H7 (cell line): ENCODE data around the gene WDR55. TPM values are rescaled to one million over a fixed set of nuclear protein-coding genes. Genes with fewer than 3 reads are reported as not detected.
A peak's percentile ranks its signal among the peaks of the same experiment; 100 is the strongest.
"Not testable (repeated sequence)": the region's sequence is repeated elsewhere in the genome, so short reads cannot be mapped to it uniquely, and the experiment has no call there.

Experiments used
- DNase-seq: peaks from one replicate; pipeline ENCODE4 v3.0.0; 2012
- H3K27me3 ChIP-seq: 2 replicates; pipeline ENCODE4 v1.6.0; 2011; ENCODE audit warnings: mild to moderate bottlenecking, low read length; ENCODE audit not compliant: control insufficient read depth, insufficient read depth
- H3K36me3 ChIP-seq: replicated peaks from 2 replicates; pipeline ENCODE4 v1.5.1; 2011; ENCODE audit warnings: low read length; ENCODE audit not compliant: control insufficient read depth, insufficient read depth
- H3K4me3 ChIP-seq: 2 replicates; pipeline ENCODE4 v1.5.1; 2011; ENCODE audit warnings: low read depth, mild to moderate bottlenecking, control low read depth, low read length, moderate library complexity; ENCODE audit not compliant: insufficient read depth
- total RNA-seq: library from RNA; depleted of rRNA; stranded (reverse); fragments of >200 nt; shearing (Covaris generic); gene quantifications from 2 replicates; pipeline ENCODE4 v1.2.3, GENCODE V29; 2014; rRNA removed

The WDR55 gene
- total RNA-seq, 1 experiment from 2014 or later: 15.7 TPM

DNA sequence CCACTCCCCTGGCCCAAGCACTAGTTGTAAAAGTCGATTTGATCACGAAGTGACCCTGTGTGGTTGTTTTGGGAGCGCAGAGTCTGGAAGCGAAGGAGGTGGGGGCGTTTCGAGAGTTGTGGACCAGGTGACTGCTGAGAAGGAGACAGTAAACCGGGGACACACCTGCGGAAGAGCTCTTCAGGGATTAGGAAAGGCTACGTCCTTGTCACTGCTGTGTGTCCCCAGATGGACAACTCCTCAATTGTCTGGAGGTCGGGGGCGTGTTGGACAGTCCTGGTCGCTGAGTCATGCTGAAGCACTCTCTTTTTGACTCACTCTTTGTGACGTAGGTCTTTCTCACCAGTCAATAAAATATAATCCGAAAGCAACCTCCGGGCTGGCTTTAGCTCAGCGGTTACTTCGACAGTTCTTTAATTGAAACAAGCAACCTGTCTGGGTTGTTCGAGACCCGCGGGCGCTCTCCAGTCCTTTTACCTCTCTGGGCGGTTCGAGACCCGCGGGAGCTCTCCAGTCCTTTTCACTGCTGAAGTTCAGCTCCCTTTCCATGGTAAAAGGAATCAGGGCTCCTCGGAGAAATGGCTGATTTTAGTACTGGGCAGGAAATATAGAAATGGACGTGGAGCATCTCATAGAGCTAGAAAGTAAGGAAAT, 46.3 kb downstream of the WDR55 start:
- H3K27me3 ChIP-seq: no peaks in the 10 kb centered on the region
- DNase-seq: peak; percentile 59
- H3K36me3 ChIP-seq: no peaks in the 10 kb centered on the region
- peak overlapping the region; percentile 74 for H3K4me3 ChIP-seq

DNA sequence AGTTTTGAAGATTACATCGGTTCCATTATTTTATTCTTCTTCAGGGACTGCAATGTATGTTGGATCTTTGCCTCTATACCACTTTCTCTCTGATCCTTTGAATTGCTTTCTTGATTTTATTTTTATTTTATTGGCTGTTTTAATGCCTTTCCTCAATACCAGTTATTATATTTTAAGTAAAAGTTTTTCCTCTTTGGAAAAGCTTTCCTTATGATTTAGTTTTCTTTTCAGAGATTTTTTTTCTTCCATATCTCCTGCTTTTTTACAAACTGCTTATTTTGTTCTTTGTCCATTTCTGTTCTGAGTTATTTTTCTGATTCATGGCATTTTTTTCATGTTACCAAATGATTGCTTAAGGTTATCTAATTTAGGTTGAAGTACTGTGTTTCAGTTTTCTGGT, 47.1 kb downstream of the WDR55 start:
- no peak overlapping the region for H3K4me3 ChIP-seq
- H3K27me3 ChIP-seq: no peaks in the 10 kb centered on the region
- no peak for DNase-seq
- no peaks in the 10 kb centered on the region for H3K36me3 ChIP-seq

DNA sequence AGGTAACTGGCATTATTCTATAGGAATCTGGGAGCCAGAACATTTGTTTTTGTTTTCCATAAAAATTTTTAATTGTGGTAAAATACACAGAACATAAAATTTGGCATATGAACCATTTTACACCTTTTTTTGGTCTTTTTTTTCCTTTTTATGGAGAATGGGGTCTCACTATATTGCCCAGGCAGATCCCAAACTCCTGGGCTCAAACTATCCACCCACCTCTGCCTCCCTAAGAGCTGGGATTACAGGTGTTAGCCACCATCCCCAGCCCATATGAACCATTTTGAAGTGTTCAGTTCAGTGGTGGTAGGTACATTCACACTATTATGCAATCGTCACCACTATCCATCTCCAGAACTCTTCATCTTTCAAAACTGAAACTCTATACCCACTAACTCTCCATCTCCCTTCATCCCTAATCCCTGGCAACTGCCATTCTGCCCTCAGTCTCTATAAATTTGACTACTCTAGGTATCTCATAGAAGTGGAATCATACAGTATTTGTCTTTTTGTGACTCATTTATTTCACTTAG, 48.9 kb downstream of the WDR55 start:
- Histone ChIP-seq H3K36me3 (no peaks in the 10 kb centered on the region), H3K4me3 (no peak overlapping the region), H3K27me3 (no peaks in the 10 kb centered on the region)
- no peak for DNase-seq

DNA sequence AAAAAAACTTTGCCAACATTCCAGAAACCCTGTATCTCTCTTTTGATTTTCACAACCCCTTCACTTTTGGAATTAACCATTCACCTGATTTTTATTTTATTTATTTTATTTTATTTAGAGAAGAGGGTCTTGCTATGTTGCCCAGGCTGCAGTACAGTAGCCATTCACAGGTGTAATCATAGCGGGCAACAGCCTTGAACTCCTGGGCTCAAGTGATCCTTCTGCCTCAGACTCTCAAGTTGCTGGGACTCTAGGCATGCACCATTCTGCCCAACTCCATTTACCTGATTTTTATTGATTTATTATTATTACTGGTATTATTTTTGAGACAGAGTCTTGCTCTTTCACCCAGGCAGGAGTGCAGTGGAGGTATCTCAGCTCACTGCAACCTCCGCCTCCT, 51.5 kb downstream of the WDR55 start:
- not testable (repeated sequence) for DNase-seq, H3K4me3 ChIP-seq, H3K27me3 ChIP-seq, H3K36me3 ChIP-seq

DNA sequence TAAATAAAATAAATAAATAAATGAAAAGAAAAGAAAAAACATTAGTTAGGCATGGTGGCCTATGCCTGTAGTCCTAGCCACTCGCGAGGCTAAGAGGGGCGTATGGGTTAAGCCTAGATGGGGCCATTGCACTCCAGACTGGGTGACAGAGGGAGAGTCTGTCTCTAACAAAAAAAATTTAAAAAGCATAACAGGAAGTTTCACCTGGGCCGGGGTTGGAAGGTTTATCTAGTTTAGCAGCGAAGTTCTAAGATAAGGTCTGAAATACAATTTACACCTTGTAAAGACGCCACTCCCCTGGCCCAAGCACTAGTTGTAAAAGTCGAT, 53.5 kb downstream of the WDR55 start:
- no peak overlapping the region for H3K4me3 ChIP-seq
- DNase-seq: no peak
- no peaks in the 10 kb centered on the region for H3K36me3 ChIP-seq
- H3K27me3 ChIP-seq: no peaks in the 10 kb centered on the region

DNA sequence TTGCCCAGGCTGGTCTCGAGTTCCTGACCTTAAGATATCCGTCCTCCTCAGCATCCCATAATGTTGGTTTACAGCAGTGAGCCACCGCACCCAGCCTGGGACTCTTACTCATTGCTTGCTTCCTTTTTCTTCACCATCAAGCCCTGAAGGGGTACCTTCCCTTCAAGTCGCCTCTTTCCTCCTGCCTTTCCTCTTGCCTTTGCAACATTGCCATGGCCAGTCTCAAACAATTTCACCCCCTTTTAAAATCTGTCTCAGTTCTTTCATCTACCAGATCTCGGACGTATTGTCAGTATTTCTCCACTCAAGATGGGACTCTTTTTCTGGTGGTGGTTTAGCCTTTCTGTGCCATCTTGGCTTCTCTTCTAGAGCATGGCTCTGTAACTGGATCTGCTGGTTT, 56.0 kb downstream of the WDR55 start:
- not testable (repeated sequence) for H3K27me3 ChIP-seq, H3K36me3 ChIP-seq, DNase-seq, H3K4me3 ChIP-seq

DNA sequence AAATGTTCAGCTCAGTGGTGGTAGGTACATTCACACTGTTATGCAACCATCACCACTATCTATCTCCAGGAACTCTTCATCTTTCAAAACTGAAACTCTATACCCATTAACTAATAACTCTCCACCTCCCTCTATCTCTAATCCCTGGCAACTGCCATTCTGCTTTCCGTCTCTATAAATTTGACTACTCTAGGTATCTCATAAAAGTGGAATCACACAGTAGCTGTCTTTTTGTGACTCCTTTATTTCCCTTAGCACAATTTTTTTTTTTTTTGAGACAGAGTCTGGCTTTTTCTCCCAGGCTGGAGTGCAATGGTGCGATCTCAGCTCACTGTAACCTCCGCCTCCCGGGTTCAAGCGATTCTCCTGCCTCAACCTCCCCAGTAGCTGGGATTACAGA, 56.7 kb downstream of the WDR55 start:
- DNase-seq, H3K4me3 ChIP-seq, H3K27me3 ChIP-seq, H3K36me3 ChIP-seq: not testable (repeated sequence)

Other genes with a start within 250 kb of the WDR55 start
- gene EIF4EBP3, start 117.2 kb upstream of the WDR55 start, total RNA-seq: 0.28 and 2.2 TPM in 2 replicates
- 26.7 and 36.4 TPM in 2 replicates for gene SRA1, start 107.4 kb upstream of the WDR55 start, total RNA-seq
- 9.2 and 24.0 TPM in 2 replicates for gene APBB3, start 100.3 kb upstream of the WDR55 start, total RNA-seq
- 22.6 and 31.7 TPM in 2 replicates for gene SLC35A4, start 100.1 kb upstream of the WDR55 start, total RNA-seq
- 0.21 TPM in 1 of 2 replicates, not detected in the other for gene CD14, start 31.7 kb upstream of the WDR55 start, total RNA-seq
- 27.1 and 34.4 TPM in 2 replicates for gene TMCO6, start 25.5 kb upstream of the WDR55 start, total RNA-seq
- gene NDUFA2, start 17.3 kb upstream of the WDR55 start, total RNA-seq: 136 and 144 TPM in 2 replicates
- 55.5 and 76.3 TPM in 2 replicates for gene IK, start 17.1 kb upstream of the WDR55 start, total RNA-seq
- 0.83 and 0.85 TPM in 2 replicates for gene DND1, start 8.7 kb downstream of the WDR55 start, total RNA-seq
- 45.3 and 46.6 TPM in 2 replicates for gene HARS1, start 26.5 kb downstream of the WDR55 start, total RNA-seq
- 31.8 and 33.5 TPM in 2 replicates for gene HARS2, start 26.6 kb downstream of the WDR55 start, total RNA-seq
- 42.3 and 42.7 TPM in 2 replicates for gene ZMAT2, start 35.5 kb downstream of the WDR55 start, total RNA-seq
- not detected in 2 replicates for gene PCDHA1, start 121.2 kb downstream of the WDR55 start, total RNA-seq
- not detected in 2 replicates for gene PCDHA2, start 129.9 kb downstream of the WDR55 start, total RNA-seq
- not detected in 2 replicates for gene PCDHA3, start 136.2 kb downstream of the WDR55 start, total RNA-seq
- gene PCDHA4, start 142.2 kb downstream of the WDR55 start, total RNA-seq: 6.0 and 7.6 TPM in 2 replicates
- 0.15 and 0.28 TPM in 2 replicates for gene PCDHA5, start 156.7 kb downstream of the WDR55 start, total RNA-seq
- 0.30 and 0.42 TPM in 2 replicates for gene PCDHA6, start 163.1 kb downstream of the WDR55 start, total RNA-seq
- 0.28 and 0.37 TPM in 2 replicates for gene PCDHA7, start 169.4 kb downstream of the WDR55 start, total RNA-seq
- 0.11 and 0.14 TPM in 2 replicates for gene PCDHA8, start 176.3 kb downstream of the WDR55 start, total RNA-seq
- gene PCDHA9, start 183.5 kb downstream of the WDR55 start, total RNA-seq: 0.03 TPM in 1 of 2 replicates, not detected in the other
- gene PCDHA10, start 191.0 kb downstream of the WDR55 start, total RNA-seq: 0.11 and 0.28 TPM in 2 replicates
- gene PCDHA11, start 204.1 kb downstream of the WDR55 start, total RNA-seq: 10.0 and 10.2 TPM in 2 replicates
- gene PCDHA12, start 210.4 kb downstream of the WDR55 start, total RNA-seq: 1.9 and 2.3 TPM in 2 replicates
- 1.6 and 2.5 TPM in 2 replicates for gene PCDHA13, start 217.2 kb downstream of the WDR55 start, total RNA-seq